ENCODE data around the gene GNPDA1. TPM values are rescaled to one million over a fixed set of nuclear protein-coding genes. Genes with fewer than 3 reads are reported as not detected.

Gene GNPDA1
- total RNA-seq, 1 donor from 2014 or later, result 25.1 TPM

DNA sequence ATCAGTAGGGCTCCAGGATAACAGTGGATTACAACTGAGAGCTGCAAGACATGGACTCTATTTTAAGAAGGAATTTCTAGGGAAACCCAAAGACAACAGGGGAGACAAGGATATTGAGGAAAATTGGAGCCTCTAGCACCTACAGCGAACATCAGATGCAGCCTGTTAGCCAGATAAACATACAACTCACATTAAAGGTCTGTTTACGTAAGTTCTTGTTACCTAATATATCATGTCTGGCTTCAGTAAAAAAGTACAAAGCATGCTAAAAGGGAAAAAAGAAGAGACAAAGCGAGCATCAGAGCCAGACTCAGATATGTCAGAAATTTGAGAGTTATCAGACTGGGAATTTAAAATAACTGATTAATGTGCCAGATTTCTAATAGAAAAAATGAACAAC lies 17.2 kb downstream of the GNPDA1 start:
- Histone ChIP-seq H3K9me3 (ENCODE audit: control insufficient read depth in 3 of 3, low read length in 3 of 3) (no peaks in the 10 kb centered on the region), H3K9ac (ENCODE audit: low read depth in 1 of 3, low read length in 3 of 3) (no peak overlapping the region), H3K4me3 (ENCODE audit: low read length in 3 of 3) (no peak overlapping the region), H3K27me3 (ENCODE audit: control insufficient read depth in 3 of 3, insufficient read depth in 3 of 3, low read length in 3 of 3) (no peaks in the 10 kb centered on the region), H3K36me3 (ENCODE audit: control insufficient read depth in 3 of 3, insufficient read depth in 3 of 3, low read length in 3 of 3) (peaks cover 11 to 20% (median 12%) of the 10 kb centered on the region in 3 donors), H3K4me1 (ENCODE audit: control insufficient read depth in 3 of 3, insufficient read depth in 3 of 3, low read length in 3 of 3) (peaks cover 0 to 5% (median 3%) of the 10 kb centered on the region in 3 donors), H3K27ac (ENCODE audit: low read depth, low read length) (no peak overlapping the region)

DNA sequence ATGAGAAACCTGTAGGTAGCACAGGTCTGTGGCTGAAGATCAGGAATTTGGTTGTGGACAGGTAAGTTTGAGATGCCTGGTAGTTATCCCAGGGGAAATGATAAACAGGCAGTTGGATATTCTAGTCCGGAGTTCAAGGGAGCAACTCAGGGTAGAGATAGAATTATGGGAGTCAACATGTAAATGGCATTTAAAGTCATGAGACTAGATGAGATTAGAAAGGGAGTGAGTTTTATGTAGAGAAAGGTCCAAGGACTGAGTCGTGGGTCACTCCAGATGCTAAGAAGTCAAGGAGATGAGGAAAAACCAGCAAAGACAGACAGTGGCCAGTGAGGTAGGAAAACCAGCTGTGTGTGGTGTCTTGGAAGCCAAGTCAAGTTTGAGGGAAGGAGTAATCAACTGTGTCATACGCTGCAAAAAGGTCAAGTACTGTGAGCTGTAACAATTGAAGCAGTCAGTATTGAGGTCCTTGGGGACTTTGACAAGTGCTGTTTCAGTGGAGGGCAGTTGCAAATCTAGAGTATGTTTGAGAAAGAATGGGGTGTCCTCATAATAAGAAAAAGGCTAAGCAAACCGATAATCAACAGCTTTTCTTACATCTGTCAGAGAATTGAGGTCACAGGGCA lies 18.2 kb downstream of the GNPDA1 start:
- Histone ChIP-seq H3K36me3 (ENCODE audit: control insufficient read depth in 3 of 3, insufficient read depth in 3 of 3, low read length in 3 of 3) (peaks cover 10 to 19% (median 10%) of the 10 kb centered on the region in 3 donors), H3K4me3 (ENCODE audit: low read length in 3 of 3) (no peak overlapping the region), H3K27ac (ENCODE audit: low read depth, low read length) (no peak overlapping the region), H3K4me1 (ENCODE audit: control insufficient read depth in 3 of 3, insufficient read depth in 3 of 3, low read length in 3 of 3) (peaks cover 0 to 5% (median 3%) of the 10 kb centered on the region in 3 donors), H3K27me3 (ENCODE audit: control insufficient read depth in 3 of 3, insufficient read depth in 3 of 3, low read length in 3 of 3) (no peaks in the 10 kb centered on the region), H3K9ac (ENCODE audit: low read depth in 1 of 3, low read length in 3 of 3) (no peak overlapping the region), H3K9me3 (ENCODE audit: control insufficient read depth in 3 of 3, low read length in 3 of 3) (no peaks in the 10 kb centered on the region)

DNA sequence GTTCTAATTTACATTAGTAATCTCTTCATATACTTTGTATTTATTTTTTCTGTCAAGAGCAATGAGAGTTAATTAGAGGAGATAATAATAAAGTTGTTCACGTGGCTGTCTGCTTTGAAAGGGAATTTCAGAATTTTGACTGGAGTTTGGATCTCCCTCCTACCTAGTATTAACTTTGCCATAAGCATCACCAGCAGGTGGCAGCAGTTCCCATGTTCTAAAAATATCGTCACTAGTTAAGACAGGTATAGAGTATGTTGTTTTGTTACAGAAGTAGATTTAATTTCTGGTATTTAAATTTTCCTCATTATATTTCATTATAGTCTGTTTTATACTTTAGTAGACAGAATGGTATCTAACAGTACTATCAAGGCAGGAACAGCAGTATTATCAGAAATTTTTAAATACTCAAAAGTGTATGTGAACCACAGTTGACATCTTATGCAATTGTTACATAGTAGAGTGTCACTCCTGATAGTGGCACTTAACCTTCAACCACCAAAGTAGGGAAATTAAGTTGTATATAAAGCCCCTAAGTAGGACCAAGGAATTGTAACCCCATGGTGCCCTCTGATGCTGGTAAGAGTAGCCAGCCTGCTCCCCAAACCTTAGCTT lies 20.4 kb downstream of the GNPDA1 start:
- H3K9me3 ChIP-seq (ENCODE audit: control insufficient read depth in 3 of 3, low read length in 3 of 3), result no peaks in the 10 kb centered on the region
- no peaks in the 10 kb centered on the region for H3K27me3 ChIP-seq (ENCODE audit: control insufficient read depth in 3 of 3, insufficient read depth in 3 of 3, low read length in 3 of 3)
- peaks cover 0 to 5% (median 3%) of the 10 kb centered on the region in 3 donors for H3K4me1 ChIP-seq (ENCODE audit: control insufficient read depth in 3 of 3, insufficient read depth in 3 of 3, low read length in 3 of 3)
- H3K27ac ChIP-seq (ENCODE audit: low read depth, low read length), result no peak overlapping the region
- H3K9ac ChIP-seq (ENCODE audit: low read depth in 1 of 3, low read length in 3 of 3), result no peak overlapping the region
- no peak overlapping the region for H3K4me3 ChIP-seq (ENCODE audit: low read length in 3 of 3)
- peaks cover 16 to 20% (median 18%) of the 10 kb centered on the region in 3 donors for H3K36me3 ChIP-seq (ENCODE audit: control insufficient read depth in 3 of 3, insufficient read depth in 3 of 3, low read length in 3 of 3)

DNA sequence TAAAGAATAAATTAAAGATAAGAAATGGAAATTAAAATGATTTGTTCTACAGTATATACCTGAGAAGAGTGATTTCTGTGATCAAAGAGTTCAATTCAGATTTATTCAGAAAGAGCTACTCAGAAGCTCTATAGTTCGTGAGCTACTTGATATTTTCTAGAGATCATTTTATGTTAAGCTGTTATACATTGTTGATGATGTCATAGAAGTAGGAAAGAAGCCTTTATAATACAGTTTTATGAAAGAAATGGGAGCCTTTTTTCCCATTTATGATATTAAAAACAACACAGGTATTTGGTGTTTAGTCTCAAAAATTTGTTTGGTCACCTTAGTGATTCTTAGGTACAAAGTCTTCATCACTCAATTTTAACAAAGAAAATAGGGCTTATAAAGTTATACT lies 23.1 kb downstream of the GNPDA1 start:
- no peak overlapping the region for H3K4me3 ChIP-seq (ENCODE audit: low read length in 3 of 3)
- no peak overlapping the region for H3K9ac ChIP-seq (ENCODE audit: low read depth in 1 of 3, low read length in 3 of 3)
- H3K4me1 ChIP-seq (ENCODE audit: control insufficient read depth in 3 of 3, insufficient read depth in 3 of 3, low read length in 3 of 3), result peaks cover 0 to 5% (median 3%) of the 10 kb centered on the region in 3 donors
- no peak overlapping the region for H3K27ac ChIP-seq (ENCODE audit: low read depth, low read length)
- H3K36me3 ChIP-seq (ENCODE audit: control insufficient read depth in 3 of 3, insufficient read depth in 3 of 3, low read length in 3 of 3), result peaks cover 30 to 40% (median 32%) of the 10 kb centered on the region in 3 donors
- H3K9me3 ChIP-seq (ENCODE audit: control insufficient read depth in 3 of 3, low read length in 3 of 3), result no peaks in the 10 kb centered on the region
- H3K27me3 ChIP-seq (ENCODE audit: control insufficient read depth in 3 of 3, insufficient read depth in 3 of 3, low read length in 3 of 3), result no peaks in the 10 kb centered on the region

DNA sequence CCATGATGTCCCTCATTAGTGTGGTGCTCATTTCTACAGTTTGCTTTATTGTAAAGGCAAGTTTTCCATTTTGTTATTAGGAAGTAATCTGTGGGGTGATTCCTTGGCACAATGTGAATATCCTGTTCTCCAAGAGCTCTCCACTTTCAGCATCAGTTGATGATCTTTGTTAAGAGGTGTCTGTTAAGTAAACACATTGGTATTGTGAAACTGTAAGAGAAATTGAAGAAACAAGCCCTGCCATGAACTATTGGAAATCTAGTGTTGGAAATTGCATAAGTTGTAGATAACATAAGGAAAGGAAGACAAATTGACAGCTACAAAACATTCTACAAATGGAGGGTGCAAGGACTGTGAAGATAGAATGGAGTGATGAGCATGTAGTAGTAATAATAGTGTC lies 26.8 kb downstream of the GNPDA1 start:
- Histone ChIP-seq H3K36me3 (ENCODE audit: control insufficient read depth in 3 of 3, insufficient read depth in 3 of 3, low read length in 3 of 3) (peaks cover 39 to 60% (median 59%) of the 10 kb centered on the region in 3 donors), H3K4me3 (ENCODE audit: low read length in 3 of 3) (no peak overlapping the region), H3K9me3 (ENCODE audit: control insufficient read depth in 3 of 3, low read length in 3 of 3) (no peaks in the 10 kb centered on the region), H3K27me3 (ENCODE audit: control insufficient read depth in 3 of 3, insufficient read depth in 3 of 3, low read length in 3 of 3) (no peaks in the 10 kb centered on the region), H3K9ac (ENCODE audit: low read depth in 1 of 3, low read length in 3 of 3) (no peak overlapping the region), H3K4me1 (ENCODE audit: control insufficient read depth in 3 of 3, insufficient read depth in 3 of 3, low read length in 3 of 3) (no peaks in the 10 kb centered on the region), H3K27ac (ENCODE audit: low read depth, low read length) (no peak overlapping the region)

DNA sequence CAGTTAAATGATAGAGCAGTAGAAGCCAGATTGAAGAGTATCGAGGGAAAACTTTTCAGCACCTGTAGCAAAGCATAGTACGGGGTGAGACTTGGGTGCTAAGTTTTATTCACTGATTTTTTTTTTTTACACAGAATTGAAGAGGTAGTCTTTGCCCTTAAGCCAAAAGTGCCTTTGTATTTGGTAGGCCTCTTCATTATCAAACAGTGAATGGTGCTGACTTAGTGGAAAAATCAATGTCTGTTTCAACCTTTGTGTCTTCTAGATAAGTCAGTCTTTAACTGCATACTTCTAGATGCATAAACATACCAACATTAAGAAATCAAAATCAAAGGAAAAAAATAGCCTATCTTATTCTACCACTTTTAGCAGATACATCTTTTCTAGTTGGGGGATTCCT lies 30.2 kb downstream of the GNPDA1 start:
- Histone ChIP-seq H3K27me3 (ENCODE audit: control insufficient read depth in 3 of 3, insufficient read depth in 3 of 3, low read length in 3 of 3) (no peaks in the 10 kb centered on the region), H3K36me3 (ENCODE audit: control insufficient read depth in 3 of 3, insufficient read depth in 3 of 3, low read length in 3 of 3) (peaks cover 51 to 81% (median 72%) of the 10 kb centered on the region in 3 donors), H3K27ac (ENCODE audit: low read depth, low read length) (no peak overlapping the region), H3K4me1 (ENCODE audit: control insufficient read depth in 3 of 3, insufficient read depth in 3 of 3, low read length in 3 of 3) (peaks cover 0 to 5% (median 0%) of the 10 kb centered on the region in 3 donors), H3K9me3 (ENCODE audit: control insufficient read depth in 3 of 3, low read length in 3 of 3) (no peaks in the 10 kb centered on the region), H3K9ac (ENCODE audit: low read depth in 1 of 3, low read length in 3 of 3) (no peak overlapping the region), H3K4me3 (ENCODE audit: low read length in 3 of 3) (no peak overlapping the region)

DNA sequence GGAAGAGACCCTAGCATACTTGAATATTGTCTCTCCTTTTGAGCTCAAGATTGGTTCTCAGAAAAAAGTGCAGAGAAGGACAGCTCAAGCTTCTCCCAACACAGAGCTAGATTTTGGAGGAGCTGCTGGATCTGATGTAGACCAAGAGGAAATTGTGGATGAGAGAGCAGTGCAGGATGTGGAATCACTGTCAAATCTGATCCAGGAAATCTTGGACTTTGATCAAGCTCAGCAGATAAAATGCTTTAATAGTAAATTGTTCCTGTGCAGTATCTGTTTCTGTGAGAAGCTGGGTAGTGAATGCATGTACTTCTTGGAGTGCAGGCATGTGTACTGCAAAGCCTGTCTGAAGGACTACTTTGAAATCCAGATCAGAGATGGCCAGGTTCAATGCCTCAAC lies 34.4 kb downstream of the GNPDA1 start:
- Histone ChIP-seq H3K4me1 (ENCODE audit: control insufficient read depth in 3 of 3, insufficient read depth in 3 of 3, low read length in 3 of 3) (peaks cover 8 to 10% (median 8%) of the 10 kb centered on the region in 3 donors), H3K27ac (ENCODE audit: low read depth, low read length) (no peak overlapping the region), H3K36me3 (ENCODE audit: control insufficient read depth in 3 of 3, insufficient read depth in 3 of 3, low read length in 3 of 3) (peaks cover 32 to 71% (median 56%) of the 10 kb centered on the region in 3 donors)

DNA sequence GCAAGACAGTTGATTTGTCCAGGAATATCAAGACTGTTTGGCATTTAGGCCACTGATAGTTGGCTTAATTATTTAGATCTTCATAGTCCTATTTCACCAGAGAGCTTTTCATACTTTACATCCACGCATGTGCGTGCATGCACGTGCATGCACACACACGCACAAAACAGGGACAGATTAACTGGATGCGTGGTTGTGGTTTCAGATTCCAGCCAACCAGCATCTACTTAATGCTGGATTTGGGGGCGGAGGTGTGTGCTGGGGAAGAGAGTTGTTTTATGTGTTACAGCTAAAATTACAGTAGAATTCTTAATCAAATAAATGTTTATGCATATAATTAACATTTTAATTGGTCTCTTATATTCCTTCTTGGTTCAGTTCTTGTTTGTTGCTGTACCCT lies 36.7 kb downstream of the GNPDA1 start:
- Histone ChIP-seq H3K9ac (ENCODE audit: low read depth in 1 of 3, low read length in 3 of 3) (no peak overlapping the region), H3K27me3 (ENCODE audit: control insufficient read depth in 3 of 3, insufficient read depth in 3 of 3, low read length in 3 of 3) (no peaks in the 10 kb centered on the region), H3K27ac (ENCODE audit: low read depth, low read length) (no peak overlapping the region), H3K4me3 (ENCODE audit: low read length in 3 of 3) (no peak overlapping the region), H3K4me1 (ENCODE audit: control insufficient read depth in 3 of 3, insufficient read depth in 3 of 3, low read length in 3 of 3) (peaks cover 8 to 10% (median 8%) of the 10 kb centered on the region in 3 donors), H3K9me3 (ENCODE audit: control insufficient read depth in 3 of 3, low read length in 3 of 3) (no peaks in the 10 kb centered on the region), H3K36me3 (ENCODE audit: control insufficient read depth in 3 of 3, insufficient read depth in 3 of 3, low read length in 3 of 3) (peaks cover 28 to 50% (median 44%) of the 10 kb centered on the region in 3 donors)

More for the DNA sequence above, 34.4 kb downstream of the GNPDA1 start:
- Histone ChIP-seq H3K9me3 (ENCODE audit: control insufficient read depth in 3 of 3, low read length in 3 of 3) (no peaks in the 10 kb centered on the region), H3K4me3 (ENCODE audit: low read length in 3 of 3) (no peak overlapping the region), H3K27me3 (ENCODE audit: control insufficient read depth in 3 of 3, insufficient read depth in 3 of 3, low read length in 3 of 3) (no peaks in the 10 kb centered on the region), H3K9ac (ENCODE audit: low read depth in 1 of 3, low read length in 3 of 3) (no peak overlapping the region)

DNA sequence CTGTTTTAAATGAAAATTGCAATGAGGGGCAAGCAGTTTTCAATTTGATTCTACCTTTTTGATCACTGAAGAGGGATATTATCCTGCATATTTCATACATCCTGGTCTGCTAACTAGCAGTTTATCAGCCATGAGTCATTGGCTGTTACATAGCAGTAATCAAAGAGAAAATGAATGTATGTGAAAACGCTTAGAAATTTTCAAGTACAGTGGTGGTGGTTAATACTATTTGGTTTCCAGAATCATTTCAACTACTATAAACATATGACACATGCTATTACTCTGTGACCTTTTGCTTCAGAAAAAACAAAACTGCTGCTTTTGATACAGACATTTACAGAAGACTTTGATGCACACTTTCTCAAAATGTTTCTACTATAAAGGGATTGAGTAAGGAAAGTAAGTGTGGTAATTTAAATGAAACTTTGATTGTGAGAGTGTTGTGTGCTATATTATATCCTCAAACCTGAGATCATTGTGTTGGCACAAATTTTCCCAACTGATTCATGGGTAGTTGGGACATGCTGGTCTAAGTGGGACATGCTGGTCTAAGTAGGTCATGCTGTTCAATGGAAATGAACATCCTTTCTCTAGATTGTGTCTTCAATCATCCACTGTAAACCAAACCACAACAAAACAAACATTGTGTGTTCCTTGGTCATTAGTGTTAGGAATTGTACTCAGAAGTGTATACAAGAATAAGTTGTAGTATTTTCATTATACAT lies 38.8 kb downstream of the GNPDA1 start:
- Histone ChIP-seq H3K9me3 (ENCODE audit: control insufficient read depth in 3 of 3, low read length in 3 of 3) (no peaks in the 10 kb centered on the region), H3K36me3 (ENCODE audit: control insufficient read depth in 3 of 3, insufficient read depth in 3 of 3, low read length in 3 of 3) (peaks cover 19 to 31% (median 30%) of the 10 kb centered on the region in 3 donors), H3K27me3 (ENCODE audit: control insufficient read depth in 3 of 3, insufficient read depth in 3 of 3, low read length in 3 of 3) (no peaks in the 10 kb centered on the region), H3K4me1 (ENCODE audit: control insufficient read depth in 3 of 3, insufficient read depth in 3 of 3, low read length in 3 of 3) (peaks cover 19 to 24% (median 22%) of the 10 kb centered on the region in 3 donors), H3K9ac (ENCODE audit: low read depth in 1 of 3, low read length in 3 of 3) (no peak overlapping the region), H3K27ac (ENCODE audit: low read depth, low read length) (no peak overlapping the region), H3K4me3 (ENCODE audit: low read length in 3 of 3) (no peak overlapping the region)
